ENCODE measurements around the gene DBH.

Gene DBH

GRCh38 chr9:133701321-133701980, 65.3 kb downstream of the DBH start:
- no peak for TF ChIP-seq CTCF (IDR thresholded peaks at IDR 0.05; ENCODE audit: low read depth, low read length)
- no peak overlapping the region for H3K4me3 ChIP-seq (ENCODE audit: low read depth, low read length)

- TF ChIP-seq CTCF (IDR thresholded peaks at IDR 0.05; ENCODE audit: low read depth, low read length): no peak
Observed at GRCh38 chr9:133701981-133702797, 66.0 kb downstream of the DBH start.

GRCh38 chr9:133702798-133703590, 66.8 kb downstream of the DBH start:
- no peak for TF ChIP-seq CTCF (IDR thresholded peaks at IDR 0.05; ENCODE audit: low read depth, low read length)

More at GRCh38 chr9:133701981-133702797, 66.0 kb downstream of the DBH start:
- H3K4me3 ChIP-seq (ENCODE audit: low read depth, low read length): no peak overlapping the region

GRCh38 chr9:133703591-133704399, 67.6 kb downstream of the DBH start:
- no peak for TF ChIP-seq CTCF (IDR thresholded peaks at IDR 0.05; ENCODE audit: low read depth, low read length)
- no peak overlapping the region for H3K4me3 ChIP-seq (ENCODE audit: low read depth, low read length)

More at GRCh38 chr9:133702798-133703590, 66.8 kb downstream of the DBH start:
- no peak overlapping the region for H3K4me3 ChIP-seq (ENCODE audit: low read depth, low read length)

- no peak overlapping the region for H3K4me3 ChIP-seq (ENCODE audit: low read depth, low read length)
- TF ChIP-seq CTCF (IDR thresholded peaks at IDR 0.05; ENCODE audit: low read depth, low read length): no peak
Observed at GRCh38 chr9:133704711-133705181, 68.6 kb downstream of the DBH start.

GRCh38 chr9:133705576-133705975, 69.4 kb downstream of the DBH start:
- H3K4me3 ChIP-seq (ENCODE audit: low read depth, low read length): no peak overlapping the region
- no peak for TF ChIP-seq CTCF (IDR thresholded peaks at IDR 0.05; ENCODE audit: low read depth, low read length)

Measured in WI38 (cell line).